ENCODE data around the gene ZBTB34. TPM values are rescaled to one million over a fixed set of nuclear protein-coding genes. Genes with fewer than 3 reads are reported as not detected.

ZBTB34 gene
- total RNA-seq, 1 donor from 2014 or later, result 5.9 TPM

GRCh38 chr9:126919193-126919592 lies 58.8 kb downstream of the ZBTB34 start:
- DNase-seq (ENCODE audit: low read depth), result no peak

GRCh38 chr9:126925876-126926275 lies 65.4 kb downstream of the ZBTB34 start:
- peak; percentile 19 for DNase-seq (ENCODE audit: low read depth)

GRCh38 chr9:126926364-126926763 lies 65.9 kb downstream of the ZBTB34 start:
- no peak for DNase-seq (ENCODE audit: low read depth)

GRCh38 chr9:126927419-126927818 lies 67.0 kb downstream of the ZBTB34 start:
- no peak for DNase-seq (ENCODE audit: low read depth)

GRCh38 chr9:126932871-126933321 lies 72.5 kb downstream of the ZBTB34 start:
- no peak for DNase-seq (ENCODE audit: low read depth)

GRCh38 chr9:126933334-126933980 lies 73.0 kb downstream of the ZBTB34 start:
- DNase-seq (ENCODE audit: low read depth), result no peak

GRCh38 chr9:126934441-126934840 lies 74.0 kb downstream of the ZBTB34 start:
- no peak for DNase-seq (ENCODE audit: low read depth)

Other genes starting within 250 kb of the ZBTB34 start
- gene LMX1B, start 246.7 kb upstream of the ZBTB34 start, total RNA-seq, result not detected in 2 replicates
- 40.8 and 42.7 TPM in 2 replicates for gene ZBTB43, start 55.6 kb upstream of the ZBTB34 start, total RNA-seq
- gene RALGPS1, start 54.1 kb downstream of the ZBTB34 start, total RNA-seq, result 3.6 and 7.5 TPM in 2 replicates

Measured in myocyte (in vitro differentiated cells).